ENCODE data around the gene HPCAL4. TPM values are rescaled to one million over a fixed set of nuclear protein-coding genes. Genes with fewer than 3 reads are reported as not detected.

The HPCAL4 gene
- total RNA-seq (2014; rRNA removed; shearing (Covaris generic)) = 0.10 and 0.12 TPM in 2 replicates

DNA sequence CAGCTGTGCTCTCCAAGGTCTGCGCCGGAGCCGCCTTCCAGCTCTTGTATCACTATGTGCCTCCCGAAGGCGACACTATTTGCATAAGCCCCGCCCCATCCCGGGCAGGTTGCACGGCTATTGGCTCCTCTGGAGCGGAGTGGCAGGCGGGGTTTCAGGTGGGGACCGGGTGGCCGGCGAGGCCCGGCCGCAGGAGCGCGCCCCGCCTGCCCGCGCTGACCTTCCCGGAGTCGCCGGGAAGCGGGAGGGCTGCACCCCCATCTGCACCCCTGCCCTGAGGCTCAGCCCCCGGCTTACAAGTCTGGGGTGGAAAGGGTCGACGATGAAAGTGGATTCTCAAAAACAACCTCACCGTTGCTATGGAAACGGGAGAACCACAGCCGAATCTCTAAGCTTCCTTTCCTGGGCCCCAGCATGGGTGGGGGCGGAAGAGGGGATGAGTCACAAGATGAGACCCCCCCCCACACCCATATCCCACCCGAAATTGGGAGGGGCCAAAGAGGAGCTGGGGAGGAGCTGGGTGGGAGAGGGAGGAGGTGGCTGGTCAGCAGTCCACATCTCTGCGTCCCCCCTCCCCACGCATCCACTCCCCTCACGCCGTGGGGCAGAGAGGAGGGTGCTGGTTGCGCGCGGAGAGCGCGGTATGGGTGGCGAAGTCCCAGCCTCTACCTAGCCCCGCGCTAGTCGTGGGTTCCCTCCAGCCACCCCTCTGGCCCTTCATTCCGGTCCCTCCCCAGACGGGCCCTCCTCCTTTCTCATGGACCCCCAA is at the start of gene HPCAL4:
Gene HPCAL4 (minus strand): TSS at position 51 of the 769 bp plus-strand sequence. CDS start 6,830 bp downstream, outside the sequence.
- peak; percentile 83 for DNase-seq (ENCODE audit: low read depth)

DNA sequence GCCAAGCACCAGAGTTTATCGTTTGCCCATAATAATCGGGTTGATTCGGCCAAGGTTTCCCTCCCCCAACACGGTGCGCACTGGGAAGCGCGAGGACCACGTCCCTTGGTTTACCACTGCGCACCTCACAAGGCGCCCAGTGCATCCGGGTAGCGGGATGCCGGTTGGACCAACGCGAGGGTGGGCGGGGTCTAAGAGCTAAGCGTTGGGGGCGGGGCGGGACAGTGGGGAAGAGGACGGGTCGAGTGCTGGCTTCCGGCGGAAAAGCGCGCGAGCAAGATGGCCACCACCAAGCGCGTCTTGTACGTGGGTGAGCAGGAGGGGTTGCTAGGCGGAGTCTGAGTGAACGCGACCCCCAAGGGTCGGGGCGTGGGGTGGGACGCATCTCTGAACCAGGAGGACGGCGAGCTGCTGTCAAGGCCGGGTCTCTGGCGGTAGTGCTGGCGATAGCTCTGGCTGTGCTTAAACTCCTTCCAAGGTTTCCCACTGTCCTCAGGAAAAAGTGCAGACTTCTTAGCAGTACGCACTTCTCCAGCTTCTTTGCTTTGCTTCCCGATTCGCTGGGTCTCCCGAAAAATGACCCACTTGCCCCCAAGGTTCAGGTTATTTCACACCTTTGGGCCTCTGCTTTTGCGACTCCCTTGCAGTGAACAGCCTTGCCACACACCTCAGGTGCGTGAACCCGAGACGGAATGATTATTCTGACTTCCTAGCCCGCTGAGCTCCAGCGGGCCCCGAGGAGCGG is 47.6 kb upstream of the HPCAL4 start, which contains the start of gene PPIE:
Gene PPIE (plus strand): TSS at position 261 of the 745 bp plus-strand sequence. CDS start 19 bp downstream, at position 280.
- DNase-seq (ENCODE audit: low read depth) = peak; percentile 87

DNA sequence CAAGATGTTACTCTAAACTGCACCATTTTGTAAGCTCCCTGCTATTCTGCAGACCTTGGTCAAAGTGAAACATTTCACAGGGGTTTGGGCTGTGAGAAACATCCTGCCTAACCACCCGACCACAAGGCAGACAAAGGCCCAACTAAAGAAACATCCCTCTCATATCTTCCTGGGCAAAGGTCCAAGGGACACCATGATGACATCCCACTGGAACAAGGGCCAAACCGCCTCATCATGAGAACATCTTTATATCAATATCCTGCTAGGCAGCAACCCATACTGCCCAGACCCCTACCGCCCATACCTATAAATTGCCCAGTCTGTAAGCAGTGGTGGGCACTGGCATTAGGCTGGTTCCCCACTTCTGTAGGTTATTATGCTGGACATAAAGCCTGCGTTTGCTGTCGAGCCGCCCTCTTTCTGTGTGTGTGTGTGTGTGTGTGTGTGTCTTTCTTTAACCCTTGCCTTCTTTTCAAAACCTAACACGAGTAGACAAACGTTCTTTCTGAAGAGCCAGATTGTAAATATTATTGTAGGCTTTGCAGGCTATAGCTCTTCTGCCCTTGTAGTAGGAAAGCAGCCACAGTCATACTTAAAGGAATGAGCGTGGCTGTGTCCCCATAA is 46.4 kb upstream of the HPCAL4 start:
- DNase-seq (ENCODE audit: low read depth) = peak; percentile 91

GRCh38 chr1:39735731-39736130 is 44.5 kb upstream of the HPCAL4 start:
- peak; percentile 35 for DNase-seq (ENCODE audit: low read depth)

GRCh38 chr1:39733161-39733560 is 41.9 kb upstream of the HPCAL4 start:
- DNase-seq (ENCODE audit: low read depth) = no peak

- DNase-seq (ENCODE audit: low read depth) = no peak
Observed at GRCh38 chr1:39732730-39733129, 41.5 kb upstream of the HPCAL4 start.

DNA sequence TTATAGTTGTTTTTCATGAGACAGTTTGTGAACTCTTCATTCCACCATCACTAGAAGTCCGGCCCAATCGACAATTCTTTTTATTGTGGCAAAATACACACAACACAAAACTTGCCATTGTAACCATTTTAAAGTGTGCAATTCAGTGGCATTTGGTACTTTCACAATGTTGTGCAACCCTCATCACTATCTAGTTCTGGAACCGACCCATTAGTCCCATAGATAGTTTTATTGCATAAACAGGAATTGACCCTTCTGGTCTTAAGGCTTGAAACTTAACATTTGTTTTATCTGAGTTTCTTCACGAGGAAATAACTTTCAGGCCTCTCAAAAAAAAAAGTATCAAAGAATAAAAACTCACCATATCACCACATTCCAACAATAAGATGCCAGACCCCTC is 38.6 kb upstream of the HPCAL4 start:
- no peak for DNase-seq (ENCODE audit: low read depth)

- DNase-seq (ENCODE audit: low read depth) = no peak
Observed at GRCh38 chr1:39729030-39729429, 37.8 kb upstream of the HPCAL4 start.

DNA sequence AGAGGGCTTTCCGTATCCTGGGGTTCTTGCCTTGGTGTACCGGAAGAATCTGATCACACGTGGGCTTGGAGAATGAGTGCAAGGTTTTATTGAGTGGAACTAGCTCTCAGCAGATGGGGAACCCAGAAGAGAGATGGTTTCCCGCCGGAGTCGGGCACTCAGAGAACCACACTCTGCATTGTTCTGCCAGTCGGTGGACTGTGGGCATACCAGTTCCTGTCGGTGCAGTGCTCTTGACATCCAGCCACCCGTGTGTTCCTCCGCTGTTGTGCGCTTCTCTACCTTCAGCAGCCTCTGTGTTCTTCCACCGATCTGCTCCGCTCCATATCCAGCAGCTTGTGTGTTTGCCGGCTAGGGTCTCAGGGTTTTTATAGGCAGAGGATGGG is 36.7 kb upstream of the HPCAL4 start:
- DNase-seq (ENCODE audit: low read depth) = no peak

DNA sequence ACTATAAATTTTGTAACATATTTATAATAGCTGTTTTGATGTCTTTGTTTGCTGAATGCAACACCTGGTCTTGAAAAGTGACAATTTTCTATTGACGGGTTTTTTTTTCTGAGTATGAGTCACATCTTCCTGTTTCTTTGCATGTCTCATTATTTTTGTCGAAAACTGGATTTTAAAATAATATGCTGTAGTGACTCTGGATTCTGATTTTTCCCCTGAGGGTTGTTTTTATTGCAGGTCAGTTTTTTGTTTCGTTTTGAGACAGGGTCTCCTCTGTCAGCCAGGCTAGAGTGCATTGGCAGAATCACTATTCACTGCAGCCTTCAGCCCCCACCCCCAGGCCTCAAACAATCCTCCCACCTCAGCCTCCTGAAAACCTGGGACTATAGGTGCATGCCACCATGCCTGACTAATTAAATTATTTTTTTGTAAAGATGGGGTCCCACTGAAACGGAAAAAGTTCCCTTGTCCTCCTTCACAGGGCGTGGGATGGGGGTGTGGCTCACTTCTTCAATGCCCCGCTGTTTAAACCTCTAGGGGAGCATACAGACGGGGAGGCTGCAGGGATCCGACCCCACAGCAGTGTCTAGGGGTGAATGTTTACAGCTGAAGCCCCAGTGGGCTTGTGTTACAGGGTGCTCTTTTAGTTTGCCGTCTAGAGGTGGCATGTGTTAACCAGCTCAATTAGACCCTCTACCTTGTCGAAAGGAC is 36.1 kb upstream of the HPCAL4 start:
- DNase-seq (ENCODE audit: low read depth) = no peak

DNA sequence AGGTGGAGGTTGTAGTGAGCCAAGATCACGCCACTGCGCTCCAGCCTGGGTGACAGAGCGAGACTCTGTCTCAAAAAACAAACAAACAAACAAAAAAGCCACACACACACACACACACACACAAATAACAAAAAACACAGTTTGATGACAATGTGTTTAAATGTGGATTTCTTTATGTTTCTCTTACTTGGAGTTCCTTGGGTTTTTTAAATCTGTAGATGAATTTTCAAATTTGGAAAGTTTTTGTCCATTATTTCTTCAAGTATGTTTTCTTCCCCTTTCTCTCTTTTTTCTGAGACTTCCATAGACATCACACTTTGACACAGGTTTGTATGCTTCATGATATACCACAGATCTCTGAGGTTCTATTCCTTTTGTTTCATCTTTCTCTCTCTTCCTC is 35.4 kb upstream of the HPCAL4 start:
- no peak for DNase-seq (ENCODE audit: low read depth)

DNA sequence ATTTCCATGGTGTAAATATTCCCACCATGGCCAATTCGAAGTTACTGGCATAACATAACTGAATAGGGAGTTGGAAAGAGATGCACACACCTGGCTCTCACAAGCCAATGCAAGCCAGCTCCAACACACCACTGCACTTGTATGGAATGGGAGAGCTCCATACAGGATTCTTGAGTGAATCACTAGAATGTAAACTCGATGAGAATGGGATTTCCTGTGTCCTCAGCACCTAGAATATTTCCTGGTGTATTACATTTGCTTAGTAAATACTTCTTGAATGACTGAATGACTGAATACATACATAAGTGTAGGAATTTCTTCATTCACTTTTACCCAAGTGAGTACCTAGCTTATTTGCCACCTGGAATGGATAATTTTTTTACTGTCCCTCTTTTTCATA is 31.3 kb upstream of the HPCAL4 start:
- no peak for DNase-seq (ENCODE audit: low read depth)

DNA sequence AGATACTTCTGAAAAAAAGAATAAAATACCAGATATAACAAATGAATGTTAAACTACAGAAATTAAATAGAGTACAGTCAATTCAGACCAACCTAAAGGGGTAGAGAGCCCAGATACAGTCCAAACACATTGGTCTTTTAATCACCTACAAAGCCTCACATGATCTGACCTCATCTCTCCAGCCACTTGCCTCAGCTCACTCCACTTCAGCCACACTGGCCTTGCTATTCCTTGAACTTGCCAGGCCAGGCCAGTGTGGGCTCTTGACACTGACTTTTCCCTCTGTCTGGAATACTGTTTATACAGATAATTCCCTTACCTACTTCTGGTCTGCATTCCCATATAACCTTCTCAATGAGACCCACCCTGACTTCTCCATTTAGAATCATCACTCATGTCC is 30.4 kb upstream of the HPCAL4 start:
- DNase-seq (ENCODE audit: low read depth) = no peak

- peak; percentile 61 for DNase-seq (ENCODE audit: low read depth)
Observed at GRCh38 chr1:39720094-39720999, 29.1 kb upstream of the HPCAL4 start.

DNA sequence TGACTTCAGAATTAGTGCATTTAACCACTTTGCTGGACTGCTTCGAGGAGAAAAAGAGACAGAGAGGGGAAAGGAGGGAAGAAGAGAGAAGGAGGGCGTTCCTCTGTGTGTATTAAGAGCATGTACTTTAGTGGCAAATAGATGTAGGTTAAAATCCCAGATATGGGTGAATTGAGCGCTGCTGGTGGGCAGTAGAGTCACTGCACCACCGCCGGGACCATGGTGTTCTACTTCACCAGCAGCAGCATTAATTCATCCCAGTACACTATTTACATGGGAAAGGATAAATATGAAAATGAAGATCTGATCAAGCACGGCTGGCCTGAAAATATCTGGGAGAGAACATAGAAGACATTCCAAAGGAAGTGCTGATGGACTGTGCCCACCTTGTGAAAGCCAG is 26.6 kb upstream of the HPCAL4 start:
- DNase-seq (ENCODE audit: low read depth) = no peak

DNA sequence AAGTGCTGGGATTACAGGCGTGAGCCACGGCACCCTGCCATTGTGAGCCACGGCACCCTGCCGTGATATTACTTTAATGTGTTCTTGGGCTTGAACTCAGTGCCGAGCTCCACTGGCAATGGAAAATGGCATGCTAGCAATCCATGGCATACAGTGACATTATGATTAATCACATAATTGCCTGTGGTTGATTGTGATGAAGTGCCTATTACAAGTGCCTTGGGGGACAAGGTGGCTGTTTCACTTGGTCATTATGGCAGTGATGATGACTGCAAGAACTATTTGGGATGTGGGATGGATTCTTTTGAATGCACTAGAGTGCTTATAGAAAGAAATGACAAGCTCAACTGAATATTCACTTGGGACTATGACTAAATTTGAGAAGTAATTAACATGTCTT is 22.3 kb upstream of the HPCAL4 start:
- no peak for DNase-seq (ENCODE audit: low read depth)

DNA sequence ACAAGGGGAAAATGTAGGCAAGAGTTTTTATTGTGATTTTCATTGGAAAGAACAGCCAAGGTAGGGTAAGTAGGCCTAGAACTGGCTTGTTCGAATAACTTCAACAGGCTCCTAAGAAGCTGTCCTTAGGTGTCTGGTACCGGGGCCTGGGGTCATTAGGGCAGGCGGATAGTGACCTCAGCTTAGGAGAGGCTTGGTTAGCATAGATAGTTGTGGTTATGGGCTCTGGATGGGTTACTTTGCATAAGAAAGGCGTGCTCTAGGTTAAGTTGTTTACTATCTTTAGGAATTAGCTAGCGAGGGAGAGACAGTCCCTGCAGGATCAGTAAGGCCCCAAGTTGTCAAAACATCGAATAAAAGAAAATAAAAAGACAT is 20.7 kb upstream of the HPCAL4 start:
- DNase-seq (ENCODE audit: low read depth) = no peak

DNA sequence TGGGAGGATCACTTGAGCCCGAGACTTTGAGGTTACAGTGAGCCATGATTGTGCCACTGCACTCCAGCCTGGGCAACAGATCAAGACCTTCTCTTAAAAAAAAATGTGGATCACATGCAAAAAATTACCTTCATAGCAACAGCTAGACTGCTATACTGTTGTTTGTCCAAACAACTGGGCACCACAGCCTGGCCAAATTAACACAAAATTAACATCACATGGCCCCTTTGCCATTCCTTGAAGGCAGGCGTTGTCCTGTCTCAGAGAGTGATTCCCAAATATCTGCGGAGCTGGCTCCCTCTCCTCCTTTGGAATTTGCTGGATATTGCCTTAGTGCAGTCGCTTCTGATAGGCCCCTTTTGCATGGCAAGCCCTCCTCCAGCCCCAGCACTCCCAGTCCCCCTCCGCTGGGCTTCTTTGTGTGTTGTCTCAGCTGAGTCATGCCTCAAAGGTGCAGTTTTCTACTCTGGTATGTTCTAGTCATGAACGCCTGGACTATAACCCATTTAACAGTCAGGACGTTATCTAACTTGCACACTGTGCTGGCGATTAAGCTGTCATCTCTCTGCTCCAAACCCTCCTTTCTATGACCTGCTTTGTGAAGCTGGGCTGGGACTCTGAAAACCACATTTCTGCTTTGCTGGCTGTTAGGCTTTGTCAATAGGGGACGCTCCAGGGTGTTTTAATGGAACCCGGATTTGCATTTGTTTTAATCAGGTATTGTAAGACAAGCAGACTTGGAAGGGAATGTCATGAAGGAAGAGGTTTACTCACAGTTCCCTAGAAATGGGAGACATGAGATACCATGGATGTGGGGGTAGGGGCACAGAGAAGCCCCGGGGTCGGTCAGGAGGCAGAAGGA is 20.1 kb upstream of the HPCAL4 start:
- no peak for DNase-seq (ENCODE audit: low read depth)

- DNase-seq (ENCODE audit: low read depth) = no peak
Observed at GRCh38 chr1:39707506-39707905, 16.3 kb upstream of the HPCAL4 start.

GRCh38 chr1:39704757-39705156 is 13.5 kb upstream of the HPCAL4 start:
- no peak for DNase-seq (ENCODE audit: low read depth)

Measured in RPMI7951 (cell line).